ENCODE data around the gene PPP1CC. TPM values are rescaled to one million over a fixed set of nuclear protein-coding genes. Genes with fewer than 3 reads are reported as not detected.
A peak's percentile ranks its signal among the peaks of the same experiment; 100 is the strongest.
"Not testable (repeated sequence)": the region's sequence is repeated elsewhere in the genome, so short reads cannot be mapped to it uniquely, and the experiment has no call there.

Gene PPP1CC
- total RNA-seq, 1 donor from 2014 or later = 244 TPM

- Mint-ChIP-seq H3K9me3 (no peaks in the 10 kb centered on the region), H3K36me3 (ENCODE audit: low read depth) (peaks cover 12% of the 10 kb centered on the region), H3K4me1 (ENCODE audit: low read depth) (peaks cover 14% of the 10 kb centered on the region), H3K4me3 (ENCODE audit: low read depth) (no peak overlapping the region), H3K27me3 (ENCODE audit: low read depth) (no peaks in the 10 kb centered on the region), H3K27ac (no peak overlapping the region)
- no peak for DNase-seq (ENCODE audit: low spot score)
- intact Hi-C loops (cut with micrococcal nuclease) = no loop called here
These were observed 3.0 kb upstream of the PPP1CC start for GRCh38 chr12:110745542-110746284.

- intact Hi-C loops (cut with micrococcal nuclease) = no loop called here
- H3K9me3 Mint-ChIP-seq = no peaks in the 10 kb centered on the region
- peaks cover 23% of the 10 kb centered on the region for H3K4me1 Mint-ChIP-seq (ENCODE audit: low read depth)
- no peak overlapping the region for H3K27ac Mint-ChIP-seq
- H3K4me3 Mint-ChIP-seq (ENCODE audit: low read depth) = no peak overlapping the region
- DNase-seq (ENCODE audit: low spot score) = no peak
- H3K27me3 Mint-ChIP-seq (ENCODE audit: low read depth) = no peaks in the 10 kb centered on the region
- H3K36me3 Mint-ChIP-seq (ENCODE audit: low read depth) = peaks cover 21% of the 10 kb centered on the region
These were observed 2.0 kb upstream of the PPP1CC start for GRCh38 chr12:110744601-110745264.

- H3K4me3 Mint-ChIP-seq (ENCODE audit: low read depth) = peak overlapping the region; percentile 78
- peaks cover 26% of the 10 kb centered on the region for H3K36me3 Mint-ChIP-seq (ENCODE audit: low read depth)
- H3K27ac Mint-ChIP-seq = no peak overlapping the region
- no peaks in the 10 kb centered on the region for H3K27me3 Mint-ChIP-seq (ENCODE audit: low read depth)
- no peaks in the 10 kb centered on the region for H3K9me3 Mint-ChIP-seq
- peaks cover 28% of the 10 kb centered on the region for H3K4me1 Mint-ChIP-seq (ENCODE audit: low read depth)
- intact Hi-C loops (cut with micrococcal nuclease) = no loop called here
- no peak for DNase-seq (ENCODE audit: low spot score)
These were observed 1.5 kb upstream of the PPP1CC start for GRCh38 chr12:110744151-110744571.

GRCh38 chr12:110743571-110744093 lies 941 bp upstream of the PPP1CC start:
- no peaks in the 10 kb centered on the region for H3K27me3 Mint-ChIP-seq (ENCODE audit: low read depth)
- intact Hi-C loops (cut with micrococcal nuclease) = no loop called here
- H3K4me3 Mint-ChIP-seq (ENCODE audit: low read depth) = peak overlapping the region; percentile 100
- no peaks in the 10 kb centered on the region for H3K9me3 Mint-ChIP-seq
- peaks cover 31% of the 10 kb centered on the region for H3K4me1 Mint-ChIP-seq (ENCODE audit: low read depth)
- DNase-seq (ENCODE audit: low spot score) = no peak
- H3K27ac Mint-ChIP-seq = no peak overlapping the region
- H3K36me3 Mint-ChIP-seq (ENCODE audit: low read depth) = peaks cover 30% of the 10 kb centered on the region

- H3K9me3 Mint-ChIP-seq = no peaks in the 10 kb centered on the region
- DNase-seq (ENCODE audit: low spot score) = no peak
These were observed 484 bp downstream of the PPP1CC start for GRCh38 chr12:110742096-110742717.

GRCh38 chr12:110741341-110742095 lies 1.2 kb downstream of the PPP1CC start:
- H3K27me3 Mint-ChIP-seq (ENCODE audit: low read depth) = no peaks in the 10 kb centered on the region
- peaks cover 40% of the 10 kb centered on the region for H3K36me3 Mint-ChIP-seq (ENCODE audit: low read depth)
- peak overlapping the region; percentile 100 for H3K4me3 Mint-ChIP-seq (ENCODE audit: low read depth)
- H3K9me3 Mint-ChIP-seq = no peaks in the 10 kb centered on the region
- H3K27ac Mint-ChIP-seq = peak overlapping the region; percentile 99
- H3K4me1 Mint-ChIP-seq (ENCODE audit: low read depth) = peaks cover 48% of the 10 kb centered on the region
- no peak for DNase-seq (ENCODE audit: low spot score)
- intact Hi-C loops (cut with micrococcal nuclease) = loop anchor here (1.0 kb wide), 2 partner anchors 35 to 85 kb away; no protein-coding TSS in a partner anchor

More at GRCh38 chr12:110742096-110742717, 484 bp downstream of the PPP1CC start:
- Mint-ChIP-seq H3K27me3 (ENCODE audit: low read depth) (no peaks in the 10 kb centered on the region), H3K4me3 (ENCODE audit: low read depth) (peak overlapping the region; percentile 100), H3K4me1 (ENCODE audit: low read depth) (peaks cover 44% of the 10 kb centered on the region), H3K27ac (peak overlapping the region; percentile 99), H3K36me3 (ENCODE audit: low read depth) (peaks cover 40% of the 10 kb centered on the region)
- intact Hi-C loops (cut with micrococcal nuclease) = loop anchor here (1.0 kb wide), 1 partner anchor 34 kb away; no protein-coding TSS in a partner anchor

- intact Hi-C loops (cut with micrococcal nuclease) = no loop called here
- no peaks in the 10 kb centered on the region for H3K27me3 Mint-ChIP-seq (ENCODE audit: low read depth)
- H3K4me3 Mint-ChIP-seq (ENCODE audit: low read depth) = peak overlapping the region; percentile 84
- peaks cover 53% of the 10 kb centered on the region for H3K4me1 Mint-ChIP-seq (ENCODE audit: low read depth)
- peaks cover 53% of the 10 kb centered on the region for H3K36me3 Mint-ChIP-seq (ENCODE audit: low read depth)
- no peaks in the 10 kb centered on the region for H3K9me3 Mint-ChIP-seq
- DNase-seq (ENCODE audit: low spot score) = no peak
- H3K27ac Mint-ChIP-seq = peak overlapping the region; percentile 89
These were observed 2.8 kb downstream of the PPP1CC start for GRCh38 chr12:110739894-110740293.

- peak overlapping the region; percentile 89 for H3K27ac Mint-ChIP-seq
- H3K4me3 Mint-ChIP-seq (ENCODE audit: low read depth) = peak overlapping the region; percentile 84
- peaks cover 55% of the 10 kb centered on the region for H3K4me1 Mint-ChIP-seq (ENCODE audit: low read depth)
- H3K9me3 Mint-ChIP-seq = no peaks in the 10 kb centered on the region
- DNase-seq (ENCODE audit: low spot score) = no peak
- no peaks in the 10 kb centered on the region for H3K27me3 Mint-ChIP-seq (ENCODE audit: low read depth)
- intact Hi-C loops (cut with micrococcal nuclease) = no loop called here
- H3K36me3 Mint-ChIP-seq (ENCODE audit: low read depth) = peaks cover 56% of the 10 kb centered on the region
These were observed 3.2 kb downstream of the PPP1CC start for GRCh38 chr12:110739488-110739887.

- Mint-ChIP-seq H3K36me3 (ENCODE audit: low read depth) (peaks cover 71% of the 10 kb centered on the region), H3K27ac (peak overlapping the region; percentile 27), H3K4me1 (ENCODE audit: low read depth) (peaks cover 55% of the 10 kb centered on the region), H3K9me3 (no peaks in the 10 kb centered on the region), H3K4me3 (ENCODE audit: low read depth) (peak overlapping the region; percentile 22), H3K27me3 (ENCODE audit: low read depth) (no peaks in the 10 kb centered on the region)
- no peak for DNase-seq (ENCODE audit: low spot score)
- intact Hi-C loops (cut with micrococcal nuclease) = no loop called here
These were observed 5.2 kb downstream of the PPP1CC start for GRCh38 chr12:110737532-110737931.

- H3K4me3 Mint-ChIP-seq (ENCODE audit: low read depth); DNase-seq (ENCODE audit: low spot score); H3K27me3 Mint-ChIP-seq (ENCODE audit: low read depth); intact Hi-C loops (cut with micrococcal nuclease); H3K9me3 Mint-ChIP-seq: not testable (repeated sequence)
- H3K27ac Mint-ChIP-seq = peak overlapping the region; percentile 55
- H3K36me3 Mint-ChIP-seq (ENCODE audit: low read depth) = peaks cover 76% of the 10 kb centered on the region
- H3K4me1 Mint-ChIP-seq (ENCODE audit: low read depth) = peaks cover 60% of the 10 kb centered on the region
These were observed 5.7 kb downstream of the PPP1CC start for GRCh38 chr12:110737016-110737415.

- intact Hi-C loops (cut with micrococcal nuclease) = no loop called here
- DNase-seq (ENCODE audit: low spot score) = no peak
- H3K4me3 Mint-ChIP-seq (ENCODE audit: low read depth) = no peak overlapping the region
- H3K36me3 Mint-ChIP-seq (ENCODE audit: low read depth) = peaks cover 75% of the 10 kb centered on the region
- H3K9me3 Mint-ChIP-seq = no peaks in the 10 kb centered on the region
- H3K27ac Mint-ChIP-seq = peak overlapping the region; percentile 13
- no peaks in the 10 kb centered on the region for H3K27me3 Mint-ChIP-seq (ENCODE audit: low read depth)
- H3K4me1 Mint-ChIP-seq (ENCODE audit: low read depth) = peaks cover 57% of the 10 kb centered on the region
These were observed 8.8 kb downstream of the PPP1CC start for GRCh38 chr12:110733900-110734299.

- Mint-ChIP-seq H3K36me3 (ENCODE audit: low read depth) (peaks cover 74% of the 10 kb centered on the region), H3K27me3 (ENCODE audit: low read depth) (no peaks in the 10 kb centered on the region), H3K4me3 (ENCODE audit: low read depth) (no peak overlapping the region), H3K4me1 (ENCODE audit: low read depth) (peaks cover 55% of the 10 kb centered on the region), H3K9me3 (no peaks in the 10 kb centered on the region), H3K27ac (no peak overlapping the region)
- no peak for DNase-seq (ENCODE audit: low spot score)
- intact Hi-C loops (cut with micrococcal nuclease) = no loop called here
These were observed 9.5 kb downstream of the PPP1CC start for GRCh38 chr12:110733089-110733715.
